Spleen (tissue), 11 donors: Measurements from ENCODE around the gene MAGI3. TPM values are rescaled to one million over a fixed set of nuclear protein-coding genes. Genes with fewer than 3 reads are reported as not detected.
A peak's percentile ranks its signal among the peaks of the same experiment; 100 is the strongest.

Source experiments
- DNase-seq: peaks from one replicate; pipeline ENCODE4 v3.0.0-alpha.2; 2020
- H3K27ac ChIP-seq, 8 donors: fragments of 200-600 bp; sonication (generic) in 7 of 8; 1 replicate in 4 of 8; 2 replicates in 4 of 8; pipeline versions ENCODE4 v1.5.0 to v1.8.0; 2016 to 2021; ENCODE audit warnings: inconsistent platforms in 4 of 8, mild to moderate bottlenecking in 4 of 8, moderate library complexity in 1 of 8
- H3K27me3 ChIP-seq, 7 donors: fragments of 200-600 bp; sonication (generic) in 6 of 7; replicated peaks in 1 of 7; 1 replicate in 4 of 7; 2 replicates in 3 of 7; pipeline versions ENCODE4 v1.5.0 to v1.8.0; 2016 to 2021; ENCODE audit warnings: inconsistent platforms in 3 of 7, mild to moderate bottlenecking in 1 of 7
- H3K36me3 ChIP-seq, 6 donors: fragments of 200-600 bp; sonication (generic) in 5 of 6; 1 replicate in 4 of 6; 2 replicates in 2 of 6; pipeline versions ENCODE4 v1.5.0 to v1.8.0; 2016 to 2021; ENCODE audit warnings: inconsistent platforms in 2 of 6
- H3K4me1 ChIP-seq, 6 donors: fragments of 200-600 bp; sonication (generic) in 5 of 6; 1 replicate in 3 of 6; 2 replicates in 3 of 6; pipeline versions ENCODE4 v1.5.0 to v1.8.0; 2016 to 2021; ENCODE audit warnings: inconsistent platforms in 3 of 6
- H3K4me3 ChIP-seq, 8 donors: fragments of 200-600 bp; sonication (generic) in 7 of 8; 1 replicate in 4 of 8; 2 replicates in 4 of 8; pipeline versions ENCODE4 v1.5.0 to v1.8.0; 2016 to 2021; ENCODE audit warnings: inconsistent platforms in 4 of 8, mild to moderate bottlenecking in 4 of 8, moderate library complexity in 2 of 8
- H3K9me3 ChIP-seq, 8 donors: fragments of 200-600 bp; sonication (generic) in 7 of 8; 1 replicate in 4 of 8; 2 replicates in 4 of 8; pipeline versions ENCODE4 v1.5.0 to v1.8.0; 2016 to 2021; ENCODE audit warnings: inconsistent platforms in 4 of 8
- POLR2A ChIP-seq, 3 donors: fragments of 450-650 bp; IDR thresholded peaks; one replicate each; pipeline ENCODE4 v1.5.1; 2017; ENCODE audit warnings: antibody characterized with exemption in 3 of 3, mild to moderate bottlenecking in 1 of 3
- POLR2AphosphoS5 ChIP-seq, 3 donors: sonication (generic); formaldehyde crosslinking; IDR thresholded peaks; one replicate each; pipeline ENCODE4 v1.5.1; 2017; ENCODE audit warnings: antibody characterized with exemption in 3 of 3
- WGBS, 5 donors: extraction: QIAGEN DNeasy Blood & Tissue Kit in 3 of 5; methylation state at CpG; one replicate each; pipeline versions ENCODE4 v1.1.5 to v1.1.7; 2013 to 2018; 5-methylcytosine and 5-hydroxymethylcytosine counted together
- intact Hi-C: fragments of 100-400 bp; cut with DNase I; formaldehyde crosslinking; loops from one replicate; pipeline ENCODE4 v1.15.0; 2023; ENCODE audit warnings: low total_unique reads
- polyA plus RNA-seq, 3 donors: library from polyadenylated mRNA; stranded (reverse); fragments of 200-250 nt; gene quantifications; one replicate each; pipeline ENCODE4 v1.2.1, GENCODE V29; 2013
- total RNA-seq, 7 donors: library from RNA; depleted of rRNA in 3 of 7; stranded (reverse); fragments of >200 nt in 3 of 7; fragmentation: NEBNext Ultra II Directional in 4 of 7; extraction: Animal tissue kit (Norgen Biotek cat#: 25700) in 4 of 7; gene quantifications; one replicate each; pipeline versions ENCODE4 v1.1.0 to v1.2.1, GENCODE V29; 2016 to 2021
- TF ChIP-seq, protein P1 (sequence below), 11 experiments: fragments of 200-600 bp in 7 of 11; fragments of 450-650 bp in 4 of 11; sonication (generic) in 4 of 11; IDR thresholded peaks in 8 of 11; conservative IDR thresholded peaks in 3 of 11; 1 replicate in 7 of 11; 2 replicates in 4 of 11; pipeline versions ENCODE4 v1.4.0 to v1.8.0; 2016 to 2021; ENCODE audit warnings: antibody characterized with exemption in 11 of 11, inconsistent platforms in 4 of 11, mild to moderate bottlenecking in 1 of 11
- donor health status: healthy with polysubstance abuse.
- donor health status: DM: no; HTN: no; CAD: no; lungs with moderate emphysema.
- donor health status: DM: no; HTN: no; CAD: no.
- donor health status: Bipolar disorder and iron deficiency.
- donor health status: healthy.
- donor health status: DM: no; HTN: no; CAD: no.
- donor health status: DM: yes; HTN: yes; CAD: no.

MAGI3 gene
- total and polyA plus RNA-seq, 10 donors, result 0.74 to 16.3 (median 9.9) TPM

GRCh38 chr1:113380075-113380474 is 10.2 kb upstream of the MAGI3 start:
- Histone ChIP-seq H3K36me3 (no peaks in the 10 kb centered on the region), H3K4me3 (no peak overlapping the region), H3K27me3 (no peaks in the 10 kb centered on the region), H3K4me1 (no peaks in the 10 kb centered on the region), H3K27ac (no peak overlapping the region), H3K9me3 (no peaks in the 10 kb centered on the region)
- intact Hi-C loops, result no loop called here
- DNase-seq, result no peak
- WGBS, 5 donors, result 81 to 90% (median 82%) methylated on average over 3 of the region's 3 CpGs
- TF ChIP-seq POLR2AphosphoS5 (IDR thresholded peaks at IDR 0.05) (no peak), POLR2A (IDR thresholded peaks at IDR 0.05) (no peak)
- TF ChIP-seq, protein P1, sequence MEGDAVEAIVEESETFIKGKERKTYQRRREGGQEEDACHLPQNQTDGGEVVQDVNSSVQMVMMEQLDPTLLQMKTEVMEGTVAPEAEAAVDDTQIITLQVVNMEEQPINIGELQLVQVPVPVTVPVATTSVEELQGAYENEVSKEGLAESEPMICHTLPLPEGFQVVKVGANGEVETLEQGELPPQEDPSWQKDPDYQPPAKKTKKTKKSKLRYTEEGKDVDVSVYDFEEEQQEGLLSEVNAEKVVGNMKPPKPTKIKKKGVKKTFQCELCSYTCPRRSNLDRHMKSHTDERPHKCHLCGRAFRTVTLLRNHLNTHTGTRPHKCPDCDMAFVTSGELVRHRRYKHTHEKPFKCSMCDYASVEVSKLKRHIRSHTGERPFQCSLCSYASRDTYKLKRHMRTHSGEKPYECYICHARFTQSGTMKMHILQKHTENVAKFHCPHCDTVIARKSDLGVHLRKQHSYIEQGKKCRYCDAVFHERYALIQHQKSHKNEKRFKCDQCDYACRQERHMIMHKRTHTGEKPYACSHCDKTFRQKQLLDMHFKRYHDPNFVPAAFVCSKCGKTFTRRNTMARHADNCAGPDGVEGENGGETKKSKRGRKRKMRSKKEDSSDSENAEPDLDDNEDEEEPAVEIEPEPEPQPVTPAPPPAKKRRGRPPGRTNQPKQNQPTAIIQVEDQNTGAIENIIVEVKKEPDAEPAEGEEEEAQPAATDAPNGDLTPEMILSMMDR (IDR thresholded peaks at IDR 0.05 in 8 of 11, conservative IDR thresholded peaks at IDR 0.05 in 3 of 11), result no peak

DNA sequence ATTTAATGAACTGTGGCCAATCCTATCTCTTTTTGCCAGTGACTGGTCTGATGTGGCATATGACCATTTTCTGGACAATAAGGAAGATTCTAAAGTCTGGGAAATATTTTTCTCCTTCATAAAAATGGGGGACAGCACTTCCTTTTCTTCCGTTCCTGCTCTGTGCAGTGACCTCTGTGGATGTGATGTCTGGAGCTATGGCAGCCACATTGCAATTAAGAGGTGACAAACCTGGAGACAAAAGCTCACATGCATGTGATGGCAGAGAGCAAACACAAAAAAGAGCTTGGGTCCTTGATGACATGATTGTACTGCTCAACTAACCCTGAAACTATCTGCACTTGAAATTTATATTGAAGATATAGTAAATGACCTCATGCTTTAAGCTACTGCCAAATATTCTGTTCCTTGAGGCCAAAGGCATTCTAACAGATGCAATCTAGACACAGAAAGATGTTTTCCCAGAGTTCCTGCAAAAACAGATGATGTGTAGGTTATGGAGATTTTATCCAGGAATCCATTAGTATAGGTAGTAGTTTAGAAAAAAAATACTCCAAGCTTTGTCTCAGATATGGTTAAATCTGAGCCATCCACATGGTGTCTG is 2.2 kb upstream of the MAGI3 start:
- Histone ChIP-seq H3K27ac (no peak overlapping the region), H3K27me3 (peaks cover 0 to 40% (median 2%) of the 10 kb centered on the region in 7 donors), H3K4me3 (no peak overlapping the region), H3K9me3 (peaks cover 0 to 5% (median 0%) of the 10 kb centered on the region in 8 donors), H3K4me1 (peaks cover 0 to 39% (median 24%) of the 10 kb centered on the region in 6 donors), H3K36me3 (no peaks in the 10 kb centered on the region)
- intact Hi-C loops, result no loop called here
- DNase-seq, result no peak
- 83 to 100% (median 92%) methylated on average over 1 of the region's 1 CpG for WGBS, 5 donors
- TF ChIP-seq POLR2A (IDR thresholded peaks at IDR 0.05) (no peak), POLR2AphosphoS5 (IDR thresholded peaks at IDR 0.05) (no peak)
- TF ChIP-seq, protein P1 (IDR thresholded peaks at IDR 0.05 in 8 of 11, conservative IDR thresholded peaks at IDR 0.05 in 3 of 11), result no peak

DNA sequence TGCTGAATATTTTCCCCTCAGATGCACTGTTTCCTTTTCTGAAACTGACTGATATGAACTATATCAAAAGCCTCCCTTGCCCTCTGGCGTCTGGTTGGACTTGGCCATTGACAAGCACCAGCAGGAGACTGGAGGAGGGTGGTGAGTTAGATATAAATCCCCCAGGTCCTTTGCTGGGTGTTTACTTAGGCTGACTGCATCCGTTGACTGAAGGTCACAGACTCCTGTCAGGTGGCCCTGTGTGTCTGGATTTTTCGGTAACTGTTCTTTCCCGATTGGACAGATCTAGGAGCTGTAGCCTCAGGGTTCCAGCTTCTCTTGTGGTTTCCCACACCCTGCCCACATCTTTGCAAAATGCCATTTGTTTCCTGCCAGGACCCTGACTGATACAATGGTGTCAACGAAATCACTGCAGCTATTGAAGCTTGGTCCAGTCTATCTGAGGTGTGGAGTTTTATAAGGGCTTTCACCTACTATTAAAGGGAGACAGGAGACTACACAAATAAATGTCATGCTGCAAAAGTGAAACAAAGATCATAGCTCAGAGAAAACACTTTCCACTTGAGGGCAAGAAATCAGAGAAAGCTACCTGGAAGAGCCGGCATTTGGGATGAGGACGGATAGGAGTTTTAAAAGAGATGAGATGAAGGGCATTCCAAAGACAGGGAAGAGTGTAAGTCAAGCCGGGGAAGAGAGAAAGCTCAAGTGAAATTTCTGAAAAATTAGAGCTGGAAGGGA is 1.5 kb upstream of the MAGI3 start:
- TF ChIP-seq, protein P1 (IDR thresholded peaks at IDR 0.05 in 8 of 11, conservative IDR thresholded peaks at IDR 0.05 in 3 of 11), result no peak
- TF ChIP-seq POLR2A (IDR thresholded peaks at IDR 0.05) (no peak), POLR2AphosphoS5 (IDR thresholded peaks at IDR 0.05) (no peak)
- DNase-seq, result no peak
- Histone ChIP-seq H3K27me3 (peaks cover 0 to 47% (median 2%) of the 10 kb centered on the region in 7 donors), H3K27ac (peak overlapping the region in 2 of 8 donors; percentile 89 to 90), H3K9me3 (peaks cover 0 to 5% (median 0%) of the 10 kb centered on the region in 8 donors), H3K4me3 (peak overlapping the region; percentile 71 to 94 (median 90)), H3K4me1 (peaks cover 0 to 45% (median 24%) of the 10 kb centered on the region in 6 donors), H3K36me3 (no peaks in the 10 kb centered on the region)
- intact Hi-C loops, result no loop called here
- WGBS, 5 donors, result 20 to 28% (median 23%) methylated on average over 8 of the region's 8 CpGs

DNA sequence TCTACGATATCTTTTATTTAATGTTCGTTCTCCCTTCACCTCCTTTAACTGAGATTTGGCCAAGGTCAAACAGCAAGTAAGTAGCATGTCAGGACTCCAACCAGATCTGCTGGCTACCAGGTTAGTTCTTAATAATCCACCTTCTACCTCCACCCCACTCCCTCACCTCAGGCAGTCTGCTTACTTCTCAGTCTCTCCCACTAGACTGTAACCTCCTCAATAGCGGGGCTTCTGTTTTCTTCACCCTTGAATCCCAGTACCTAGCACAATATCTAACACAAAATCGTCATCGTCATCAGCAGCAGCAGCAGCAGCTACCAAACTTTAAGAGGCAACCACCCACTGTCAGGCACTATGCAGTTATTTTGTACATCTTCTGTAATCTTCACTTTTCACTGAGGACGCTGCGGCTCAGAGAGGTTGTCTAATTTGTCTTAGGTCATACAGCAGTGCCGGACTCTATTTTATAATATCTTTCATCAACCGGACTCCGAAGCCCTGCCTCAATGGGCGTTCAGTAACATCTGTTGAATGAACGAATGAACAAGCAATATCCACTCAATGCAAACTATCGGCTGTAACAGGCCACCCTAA is 859 bp upstream of the MAGI3 start:
- Histone ChIP-seq H3K9me3 (peaks cover 0 to 5% (median 0%) of the 10 kb centered on the region in 8 donors), H3K27me3 (peaks cover 0 to 47% (median 2%) of the 10 kb centered on the region in 7 donors), H3K4me1 (peaks cover 0 to 47% (median 24%) of the 10 kb centered on the region in 6 donors), H3K27ac (peak overlapping the region in 7 of 8 donors; percentile 11 to 90 (median 87)), H3K36me3 (no peaks in the 10 kb centered on the region), H3K4me3 (peak overlapping the region; percentile 71 to 94 (median 90))
- no peak for DNase-seq
- TF ChIP-seq POLR2A (IDR thresholded peaks at IDR 0.05) (no peak), POLR2AphosphoS5 (IDR thresholded peaks at IDR 0.05) (no peak)
- TF ChIP-seq, protein P1 (IDR thresholded peaks at IDR 0.05 in 8 of 11, conservative IDR thresholded peaks at IDR 0.05 in 3 of 11), result no peak
- intact Hi-C loops, result no loop called here
- 7 to 13% (median 9%) methylated on average over 13 of the region's 13 CpGs for WGBS, 5 donors
